Measurements from ENCODE around the gene MDK.

The MDK gene

DNA sequence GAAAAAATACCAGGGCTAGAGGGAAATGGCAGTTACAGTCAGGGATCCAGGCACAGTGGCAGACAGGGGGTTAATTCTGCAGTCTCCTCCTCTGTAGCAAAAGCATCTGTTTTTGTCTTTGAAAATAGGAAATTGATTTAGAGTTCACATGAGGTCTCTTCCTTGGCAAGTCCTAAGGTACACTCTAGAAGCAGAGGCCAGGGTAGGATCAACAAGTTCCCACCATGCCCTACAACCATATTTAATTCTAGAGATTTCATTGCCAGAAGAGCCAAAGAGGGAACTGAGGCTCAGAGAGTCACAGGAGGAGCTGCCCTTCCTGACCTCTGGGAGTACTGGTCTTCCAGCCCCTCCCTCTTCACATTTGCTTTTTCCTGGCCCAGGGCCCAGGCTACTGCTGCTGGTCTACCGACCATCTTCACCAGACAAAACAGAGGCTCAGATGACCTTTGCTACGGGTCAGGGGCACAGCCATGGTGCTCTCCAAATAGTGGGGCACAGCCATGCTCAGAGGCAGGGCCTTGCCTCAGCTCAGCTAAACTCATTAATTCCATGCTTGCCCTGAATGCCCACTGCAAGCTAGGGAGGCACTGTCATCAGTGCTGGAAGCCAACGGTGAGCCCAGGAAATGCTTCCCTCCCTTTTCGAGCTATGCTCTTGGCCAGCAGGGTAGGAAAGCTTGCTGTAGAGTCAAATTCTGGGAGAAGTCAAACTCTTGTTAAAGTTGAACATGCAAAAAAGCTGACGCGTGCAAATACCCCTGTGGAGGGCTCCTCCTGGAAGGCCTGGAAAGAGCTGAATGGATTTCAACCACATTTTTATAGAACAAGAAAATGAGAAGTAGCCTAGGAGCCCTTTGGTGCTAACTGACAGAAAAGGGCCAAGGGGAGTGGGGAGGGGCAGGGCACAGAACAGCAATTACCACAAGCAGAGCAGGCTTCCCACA lies 21.8 kb downstream of the MDK start:
- FAIRE-seq = no peak
- no peak for DNase-seq (ENCODE audit: low spot score)

DNA sequence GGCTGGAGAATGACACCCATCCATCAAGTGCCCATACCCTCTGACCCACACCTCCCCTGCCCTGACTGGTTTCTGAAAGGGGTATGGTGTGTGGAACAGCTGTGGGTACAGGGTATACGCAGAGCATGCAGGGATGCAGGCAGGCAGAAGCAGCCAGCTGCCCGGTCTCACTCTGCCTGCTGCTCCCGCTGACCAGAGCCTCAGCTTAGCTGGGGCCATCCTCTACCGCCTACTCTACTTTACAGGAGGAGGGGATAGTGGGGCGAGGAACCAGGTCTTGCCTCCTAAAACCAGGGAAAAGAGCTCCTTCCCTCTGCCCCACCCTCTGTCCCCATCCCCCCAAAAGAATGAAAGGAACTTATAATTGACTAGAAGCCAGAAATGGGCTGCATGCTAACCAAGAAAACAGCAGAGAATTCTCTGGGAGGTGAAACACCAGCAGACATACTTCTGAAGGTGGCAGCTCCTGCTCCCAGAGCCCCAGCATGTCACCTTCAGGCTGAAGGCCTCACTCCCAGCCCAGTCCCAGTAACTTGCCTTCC lies 23.1 kb downstream of the MDK start:
- DNase-seq (ENCODE audit: low spot score) (no peak), FAIRE-seq (no peak)

DNA sequence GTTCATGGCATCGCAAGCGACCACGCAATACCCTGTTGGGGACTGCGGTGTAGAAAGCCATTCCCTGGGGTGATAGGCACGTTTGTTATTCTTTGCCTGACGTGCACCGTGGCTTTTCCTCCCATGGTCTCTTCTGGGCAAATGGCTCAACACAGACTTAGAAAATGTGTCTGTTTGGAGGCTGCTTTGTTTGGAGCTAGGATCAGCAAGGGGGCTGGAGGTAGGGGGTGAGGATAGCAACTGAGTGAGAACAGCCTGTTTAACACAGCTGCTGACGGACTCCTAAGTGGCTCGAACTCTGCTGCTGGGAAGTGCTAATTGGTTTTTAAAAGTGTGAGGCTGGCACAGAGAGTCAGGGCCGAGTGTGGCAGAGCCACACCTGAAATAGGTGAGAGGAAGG lies 26.2 kb downstream of the MDK start:
- DNase-seq (ENCODE audit: low spot score) = no peak
- FAIRE-seq = no peak

DNA sequence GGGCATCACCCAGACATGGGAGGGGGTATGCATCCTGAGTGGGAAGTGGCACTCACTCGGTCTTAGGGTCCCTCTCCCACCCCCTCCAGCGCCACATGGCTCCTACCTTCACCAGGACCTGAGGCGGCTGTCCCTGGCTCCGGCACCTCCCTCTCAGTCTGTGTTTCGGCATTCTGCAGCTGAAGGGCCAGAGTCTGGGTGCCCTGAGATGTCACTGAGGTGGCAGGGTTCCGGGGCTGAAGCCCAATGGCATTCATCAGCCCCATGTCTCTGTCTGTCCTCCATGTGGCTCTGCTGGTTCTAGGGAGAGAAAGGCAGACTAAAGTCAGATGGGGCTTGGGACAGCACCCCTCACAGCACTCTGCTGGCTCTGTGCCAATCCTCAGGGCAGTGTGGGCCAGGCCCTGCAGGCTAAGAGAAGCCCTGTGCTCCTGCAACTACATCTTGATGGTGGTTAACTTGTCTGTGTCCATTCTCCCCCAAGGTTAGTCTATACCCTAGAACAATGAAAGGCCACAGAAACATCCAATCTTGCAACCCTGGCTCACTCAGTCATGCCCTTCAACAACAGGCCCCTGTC lies 27.0 kb downstream of the MDK start:
- DNase-seq (ENCODE audit: low spot score) (no peak), FAIRE-seq (no peak)

DNA sequence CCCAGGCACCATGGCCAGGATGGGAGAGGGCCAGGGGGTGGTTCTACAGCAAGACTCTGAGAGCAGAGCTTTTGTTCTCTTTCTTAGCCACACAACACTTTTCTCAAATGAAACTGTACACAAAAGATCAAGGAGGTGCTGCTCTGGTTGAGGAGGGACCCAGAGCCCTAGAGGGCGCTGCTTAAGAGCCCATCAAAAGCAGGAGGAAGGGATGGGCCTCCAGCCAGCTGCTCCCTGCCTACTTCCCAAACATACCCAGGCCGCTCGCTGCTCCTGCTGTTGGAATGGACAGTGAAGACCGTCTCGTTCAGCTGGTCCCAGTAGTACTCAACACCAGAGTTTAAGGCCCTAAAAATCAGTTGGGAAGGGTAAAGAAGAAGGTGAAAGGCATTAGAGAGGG lies 28.6 kb downstream of the MDK start:
- DNase-seq (ENCODE audit: low spot score) = no peak
- FAIRE-seq = no peak

DNA sequence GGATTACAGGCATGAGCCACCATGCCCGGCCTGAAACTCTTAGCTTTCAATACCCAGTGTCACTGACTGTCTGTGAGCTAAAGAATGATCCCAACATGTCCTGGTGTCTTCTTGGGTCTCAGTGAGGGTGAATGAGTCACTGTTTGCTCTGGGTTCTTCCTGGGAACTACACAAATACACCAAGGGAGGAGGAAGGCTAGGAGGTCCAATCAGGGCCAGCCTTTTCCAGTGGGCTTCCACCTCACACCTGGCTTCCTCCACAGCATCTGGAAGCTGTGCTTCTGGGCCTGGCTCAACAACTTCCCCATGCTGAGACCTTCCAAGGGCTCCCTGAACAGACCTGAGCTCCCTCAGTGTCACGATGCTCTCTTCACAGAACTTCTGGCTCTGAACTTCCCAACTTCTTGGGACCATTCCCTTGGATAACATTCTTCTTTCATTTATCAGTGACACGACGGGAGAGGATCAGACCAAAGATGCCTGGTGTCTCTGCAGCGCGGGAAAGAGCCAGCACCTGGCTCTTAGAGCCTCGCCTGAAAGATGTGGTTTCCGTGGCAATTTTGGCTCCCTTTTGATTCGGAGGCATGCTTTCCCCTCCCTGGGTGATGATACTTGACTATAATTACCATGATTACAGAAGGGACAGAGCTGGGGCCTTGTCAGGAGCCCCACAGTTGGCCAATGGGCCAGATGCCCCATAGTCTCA lies 32.4 kb downstream of the MDK start:
- FAIRE-seq = no peak

DNA sequence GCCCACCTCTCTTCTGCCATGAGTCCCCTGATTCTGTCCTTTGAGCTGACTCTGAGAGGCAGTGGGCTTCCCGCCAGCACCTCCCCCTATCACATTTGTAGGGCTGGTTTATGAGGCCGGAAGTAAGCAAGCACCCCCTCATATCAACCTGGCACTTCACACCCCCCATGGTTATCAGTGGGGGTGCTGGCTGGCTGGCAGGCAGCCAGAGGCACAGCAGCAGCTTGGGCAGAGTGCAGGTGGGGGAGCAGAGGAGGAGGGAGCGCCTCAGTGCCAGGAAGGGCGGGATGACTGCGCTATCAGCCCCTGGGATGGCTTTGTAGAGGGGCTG lies 33.0 kb downstream of the MDK start:
- no peak for DNase-seq (ENCODE audit: low spot score)
- no peak for FAIRE-seq

More for the DNA sequence above, 32.4 kb downstream of the MDK start:
- DNase-seq (ENCODE audit: low spot score) = no peak

DNA sequence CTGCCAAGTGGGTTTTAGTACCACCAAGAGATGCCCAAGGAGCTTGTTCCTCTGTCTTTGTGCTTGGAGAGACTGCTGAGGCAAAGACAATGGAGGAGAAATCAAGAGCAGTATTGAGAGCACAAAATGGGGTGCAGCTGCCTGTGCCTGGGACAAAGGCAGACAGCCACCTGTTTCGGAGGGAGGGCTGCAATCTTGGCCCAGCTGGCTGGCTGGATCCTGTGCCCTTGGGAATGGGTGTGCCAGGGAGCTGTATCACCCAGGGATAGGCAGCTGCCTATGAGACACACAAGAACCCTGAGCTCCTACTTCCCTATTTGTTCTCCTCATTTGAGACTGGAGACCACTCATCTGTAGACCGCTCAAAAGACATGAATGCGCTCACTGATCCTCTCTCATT lies 33.4 kb downstream of the MDK start:
- FAIRE-seq = no peak
- no peak for DNase-seq (ENCODE audit: low spot score)

DNA sequence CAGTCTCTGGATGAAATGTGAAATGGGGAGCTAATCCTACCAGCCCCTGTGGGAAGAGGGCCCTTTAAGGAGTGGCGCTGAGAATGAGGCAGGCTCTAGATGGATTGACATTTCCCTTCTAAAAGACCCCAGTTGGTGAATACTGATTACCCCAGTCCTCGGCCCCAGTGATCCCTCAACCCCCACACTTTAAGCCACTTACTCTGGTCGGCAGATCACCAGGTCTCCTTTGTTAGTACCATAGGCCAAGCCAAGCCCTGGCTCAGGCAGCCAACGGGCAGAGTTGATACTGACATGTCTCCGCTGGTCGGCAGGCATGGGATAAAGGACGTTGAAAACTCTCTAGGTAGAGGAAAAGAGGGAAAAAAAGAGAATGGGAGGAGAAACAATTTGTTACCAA lies 36.2 kb downstream of the MDK start:
- FAIRE-seq = no peak

DNA sequence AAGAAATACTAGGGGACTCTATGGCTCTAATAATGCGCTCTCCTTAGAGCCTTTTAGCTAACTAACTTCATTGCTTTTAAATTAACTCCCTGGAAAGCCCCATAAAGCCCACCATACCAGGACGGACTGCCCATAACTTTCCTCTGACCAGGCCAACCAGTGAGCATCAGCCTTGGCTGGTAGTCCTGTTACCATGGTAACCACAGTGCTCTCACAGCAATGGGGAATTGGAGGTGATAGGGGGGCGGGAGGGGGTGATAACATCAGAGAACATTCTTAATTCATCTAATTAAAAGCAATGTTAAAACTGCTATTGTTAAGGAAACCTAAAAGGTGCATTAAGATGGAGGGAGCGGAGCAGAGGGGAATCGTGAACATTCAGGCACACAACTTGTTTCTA lies 37.3 kb downstream of the MDK start:
- FAIRE-seq = no peak
- no peak for DNase-seq (ENCODE audit: low spot score)

More for the DNA sequence above, 36.2 kb downstream of the MDK start:
- no peak for DNase-seq (ENCODE audit: low spot score)

DNA sequence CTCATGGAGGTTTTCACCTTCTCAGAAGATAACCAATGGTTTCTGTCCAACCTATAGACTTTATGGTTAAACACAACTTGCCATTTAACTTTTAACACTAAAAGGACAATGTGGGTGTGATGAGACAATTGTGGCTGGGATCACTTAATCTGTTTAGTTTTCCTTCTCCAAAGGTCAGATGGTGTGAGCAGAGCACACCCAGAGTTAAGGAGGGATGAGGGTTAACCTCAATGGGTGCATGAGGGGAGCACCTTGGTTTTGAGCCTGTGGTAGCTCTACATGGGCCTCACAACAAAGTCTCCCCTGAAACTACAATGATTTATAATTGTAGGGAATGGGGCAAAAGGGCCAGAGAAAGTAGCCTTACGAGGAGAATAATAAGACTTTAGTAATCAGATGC lies 39.0 kb downstream of the MDK start:
- no peak for DNase-seq (ENCODE audit: low spot score)
- no peak for FAIRE-seq

DNA sequence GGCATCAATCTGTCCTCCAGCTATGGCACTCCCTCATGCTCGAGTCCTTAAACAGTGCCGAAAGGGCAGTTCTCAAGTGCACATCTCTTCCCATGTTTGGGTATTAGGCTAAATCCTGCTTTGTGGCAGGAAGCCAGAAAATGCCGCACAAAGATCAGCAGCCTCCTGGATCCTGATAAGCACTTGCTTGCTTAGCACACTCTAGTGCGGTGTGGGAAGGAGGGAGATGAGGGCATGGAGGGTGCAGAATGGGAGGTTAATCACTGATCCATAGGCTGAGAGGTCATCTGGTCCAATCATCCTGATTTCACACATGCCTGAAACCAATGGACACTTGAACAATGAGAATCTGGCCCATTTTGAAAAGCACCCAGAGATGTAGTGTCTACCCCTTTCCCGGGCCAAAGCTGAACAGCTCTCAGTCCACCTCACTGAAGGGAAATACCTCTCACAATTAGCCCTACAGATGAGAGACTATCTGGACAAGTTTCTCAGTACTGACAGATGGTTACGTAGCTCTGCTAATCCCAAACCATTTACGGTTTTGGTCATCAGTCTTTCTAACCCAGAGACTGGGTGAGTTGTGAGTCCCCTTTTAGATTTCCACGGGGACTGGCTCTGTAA lies 39.9 kb downstream of the MDK start:
- no peak for FAIRE-seq

DNA sequence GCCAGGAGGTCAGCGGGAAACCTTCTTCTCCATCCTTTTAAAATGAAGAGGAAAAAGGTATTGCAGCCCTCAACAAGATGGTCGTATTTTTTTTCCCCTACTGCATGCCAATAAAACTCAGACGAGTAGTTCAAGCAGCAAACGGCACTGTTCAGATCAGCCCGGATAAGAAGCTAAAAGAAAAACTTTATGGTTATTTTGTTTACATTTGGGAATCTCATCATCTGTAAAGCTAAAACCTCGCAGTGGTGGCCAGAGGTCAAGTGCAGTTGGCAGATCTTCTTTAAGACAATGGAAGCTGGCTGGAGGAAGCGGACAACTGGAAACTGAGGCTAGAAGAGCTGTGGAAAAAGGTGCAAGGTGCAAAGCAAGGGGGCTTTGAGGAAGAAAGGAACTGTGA lies 41.1 kb downstream of the MDK start:
- DNase-seq (ENCODE audit: low spot score) (no peak), FAIRE-seq (no peak)

More for the DNA sequence above, 39.9 kb downstream of the MDK start:
- DNase-seq (ENCODE audit: low spot score) = no peak

DNA sequence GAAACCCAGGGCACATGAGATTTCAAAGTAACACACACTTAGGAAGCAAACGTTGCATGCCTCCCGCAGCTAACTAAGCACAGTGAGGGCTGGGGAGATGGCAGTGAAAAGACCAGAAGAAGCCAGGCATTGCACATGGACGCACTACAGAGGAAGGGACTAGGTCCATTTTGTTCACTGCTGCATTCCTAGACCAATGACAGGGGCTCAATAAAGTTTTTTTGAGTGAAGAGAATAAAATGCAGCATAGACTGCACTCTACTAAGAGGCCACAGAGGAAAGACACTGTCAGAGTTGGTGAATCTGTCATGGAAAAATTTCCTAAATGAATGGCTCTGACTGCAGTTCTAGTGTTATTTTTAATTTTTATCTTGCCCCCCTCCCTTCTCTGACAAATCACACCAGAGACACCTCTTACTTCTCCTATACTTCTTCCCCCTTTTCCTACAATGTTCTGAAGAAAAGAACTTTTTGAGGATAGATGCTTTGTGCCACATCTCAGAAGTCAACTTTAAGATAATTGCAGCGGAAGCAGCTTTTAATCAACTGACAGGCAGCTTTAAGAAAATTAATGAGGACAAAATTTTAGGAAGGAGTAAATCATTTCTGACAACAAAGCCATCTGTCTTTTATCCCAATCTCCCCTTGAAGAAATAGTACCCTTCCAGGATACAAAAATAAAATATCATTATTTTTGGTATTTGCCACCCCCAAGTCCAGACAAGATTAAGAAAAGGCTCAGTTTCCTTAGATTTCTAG lies 44.9 kb downstream of the MDK start:
- FAIRE-seq = no peak
- DNase-seq (ENCODE audit: low spot score) = no peak

DNA sequence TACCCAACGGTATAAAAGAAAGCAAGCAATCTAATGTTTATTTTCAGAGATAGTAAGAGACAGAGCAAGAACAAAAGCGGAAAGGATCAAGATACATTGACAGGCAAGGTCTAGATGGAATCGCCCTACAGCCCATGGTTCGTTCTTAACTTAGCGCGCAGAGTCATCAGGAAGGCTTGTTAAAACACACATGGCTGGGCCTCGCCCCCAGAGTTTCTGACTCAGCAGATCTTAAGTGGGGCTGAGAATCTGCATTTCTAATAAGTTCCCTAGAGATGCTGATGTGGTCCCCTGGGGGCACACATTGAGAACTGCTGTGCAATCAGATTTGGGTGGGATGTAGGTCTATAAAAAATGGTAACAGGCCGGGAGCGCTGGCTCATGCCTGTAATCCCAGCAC lies 45.9 kb downstream of the MDK start:
- FAIRE-seq (no peak), DNase-seq (ENCODE audit: low spot score) (no peak)

DNA sequence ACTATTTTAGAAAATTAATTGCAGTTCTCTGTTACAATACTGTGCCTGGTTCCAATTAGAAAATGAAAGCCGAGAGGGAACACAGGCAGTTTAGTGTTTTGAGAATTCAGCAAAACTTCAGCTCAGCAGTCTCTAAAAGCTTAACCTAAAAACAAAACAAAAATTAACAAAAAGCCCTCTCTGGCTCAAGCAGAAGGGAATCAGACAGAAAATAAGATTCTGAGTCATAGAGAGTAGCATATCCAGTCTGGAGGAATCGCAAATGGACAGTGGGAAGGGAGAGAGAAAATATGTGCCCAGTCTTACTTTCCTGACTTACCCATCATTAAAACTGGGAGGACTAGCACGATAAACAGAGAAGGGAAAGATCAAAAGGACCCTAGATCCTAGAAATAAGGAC lies 48.2 kb downstream of the MDK start:
- DNase-seq (ENCODE audit: low spot score) (no peak), FAIRE-seq (no peak)

DNA sequence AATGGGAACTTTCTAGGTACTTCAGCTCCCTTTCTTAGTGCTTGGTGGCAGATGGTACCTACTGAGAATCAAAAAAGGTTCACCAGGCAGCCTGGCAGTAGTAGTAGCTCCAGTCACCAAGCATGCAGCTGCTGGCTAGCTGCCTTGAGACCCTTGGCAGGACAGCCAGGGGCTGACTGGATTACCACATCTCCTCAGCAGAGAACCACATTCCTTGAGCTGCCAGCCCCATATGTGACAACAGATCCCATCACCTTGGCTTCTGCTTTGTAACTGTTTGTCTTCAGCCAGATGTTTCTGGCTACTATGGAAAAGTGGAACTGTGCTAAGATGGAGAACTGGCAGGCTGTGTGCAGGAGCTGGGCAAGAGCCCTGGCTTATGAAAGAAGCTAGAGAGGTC lies 49.7 kb downstream of the MDK start:
- FAIRE-seq (no peak), DNase-seq (ENCODE audit: low spot score) (no peak)

Data from urothelium cell line (cell line).